Inflammatory macrophage treated with lipopolysaccharide for 4 hours (primary cell): Measurements from ENCODE around the gene LHFPL6.

ENCODE experiments used
- DNase-seq: peaks from one replicate; pipeline ENCODE4 v3.0.0-alpha.2; 2020

LHFPL6 gene

DNA sequence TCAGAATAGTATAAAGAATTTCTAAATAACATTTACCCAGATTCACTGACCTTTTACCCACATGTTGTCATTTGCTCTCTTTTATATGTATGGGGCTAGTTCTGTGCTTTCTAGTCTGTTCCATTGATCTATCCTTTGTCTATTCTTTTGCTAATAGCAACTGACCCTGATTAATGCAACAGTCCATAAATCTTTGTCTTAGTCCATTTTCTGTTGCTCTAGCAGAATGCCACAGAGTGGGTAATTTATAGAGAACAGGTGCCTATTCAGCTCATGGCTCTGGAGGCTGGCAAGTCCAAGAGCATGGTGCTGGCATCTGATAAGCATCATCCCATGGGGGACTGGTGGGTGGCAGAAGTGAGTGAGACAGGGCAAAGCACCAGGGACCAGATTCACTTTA is 52.1 kb downstream of the LHFPL6 start:
- no peak for DNase-seq

DNA sequence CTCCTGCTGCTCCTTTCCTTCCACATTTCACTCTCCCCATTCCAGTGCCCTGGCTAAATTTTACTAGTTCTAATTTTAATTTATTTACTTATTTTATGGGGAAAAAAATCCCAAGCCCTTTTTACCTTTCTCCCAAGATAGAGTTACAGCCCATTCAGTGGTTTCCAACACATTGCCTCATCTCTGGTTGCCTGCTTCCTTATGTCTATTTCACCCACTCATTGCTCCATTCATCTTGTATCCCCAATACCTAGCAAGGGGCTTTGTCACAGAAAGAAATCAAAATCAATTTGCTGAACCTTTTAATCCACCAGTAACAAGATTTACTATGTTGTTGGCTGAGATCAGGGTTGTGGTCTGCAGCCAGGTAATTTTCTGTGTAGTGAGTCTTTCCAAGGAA is 55.9 kb downstream of the LHFPL6 start:
- DNase-seq: no peak

DNA sequence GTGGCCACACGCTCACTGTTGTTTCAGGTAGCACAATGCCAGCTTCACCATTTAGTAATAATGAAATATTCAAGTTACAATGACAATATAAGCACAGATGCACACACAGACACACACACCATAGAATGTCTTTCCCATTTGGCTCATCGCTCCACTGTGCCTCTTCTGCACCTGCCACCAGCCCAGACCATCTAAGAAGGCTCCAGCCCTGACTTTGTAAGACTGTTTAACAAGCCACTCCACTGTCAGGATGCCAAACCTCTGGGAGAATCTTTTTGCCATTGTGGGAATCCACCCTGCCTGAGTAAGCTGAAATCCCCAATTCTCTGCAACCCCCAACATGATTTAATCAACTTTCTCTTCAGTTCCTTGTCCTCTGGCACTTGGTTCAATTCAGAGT is 60.6 kb downstream of the LHFPL6 start:
- DNase-seq: no peak

DNA sequence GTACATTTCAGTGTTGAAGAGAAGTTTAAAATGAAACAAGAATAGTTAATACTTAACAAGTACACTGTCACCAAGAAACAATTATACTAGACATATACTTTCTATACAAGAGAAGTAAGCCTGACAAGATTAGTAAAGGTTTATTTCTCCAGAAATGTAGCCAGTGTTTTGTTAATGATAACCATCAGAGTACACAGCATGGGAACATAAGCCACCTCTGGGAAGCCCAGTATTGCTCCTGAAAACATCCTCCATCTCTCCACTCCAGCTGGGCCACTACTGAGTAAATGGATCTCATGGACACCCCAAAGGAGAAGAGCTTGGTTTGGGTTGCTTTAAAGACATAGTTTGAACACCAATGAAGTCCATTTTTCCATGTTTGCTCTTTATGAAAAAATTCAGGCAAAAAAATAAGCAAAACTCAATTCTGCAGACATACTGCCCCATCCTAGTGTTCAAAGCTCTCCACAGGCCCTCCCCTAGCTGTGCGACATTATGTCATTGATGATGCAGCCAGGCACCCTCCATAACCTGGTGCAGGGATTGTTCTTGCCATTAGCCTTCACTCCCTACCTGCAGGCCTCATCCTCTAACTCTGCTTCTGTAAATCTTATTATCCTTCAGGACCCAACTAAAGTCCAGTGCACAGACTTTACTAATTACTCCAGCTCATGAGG is 61.9 kb downstream of the LHFPL6 start:
- DNase-seq: no peak

DNA sequence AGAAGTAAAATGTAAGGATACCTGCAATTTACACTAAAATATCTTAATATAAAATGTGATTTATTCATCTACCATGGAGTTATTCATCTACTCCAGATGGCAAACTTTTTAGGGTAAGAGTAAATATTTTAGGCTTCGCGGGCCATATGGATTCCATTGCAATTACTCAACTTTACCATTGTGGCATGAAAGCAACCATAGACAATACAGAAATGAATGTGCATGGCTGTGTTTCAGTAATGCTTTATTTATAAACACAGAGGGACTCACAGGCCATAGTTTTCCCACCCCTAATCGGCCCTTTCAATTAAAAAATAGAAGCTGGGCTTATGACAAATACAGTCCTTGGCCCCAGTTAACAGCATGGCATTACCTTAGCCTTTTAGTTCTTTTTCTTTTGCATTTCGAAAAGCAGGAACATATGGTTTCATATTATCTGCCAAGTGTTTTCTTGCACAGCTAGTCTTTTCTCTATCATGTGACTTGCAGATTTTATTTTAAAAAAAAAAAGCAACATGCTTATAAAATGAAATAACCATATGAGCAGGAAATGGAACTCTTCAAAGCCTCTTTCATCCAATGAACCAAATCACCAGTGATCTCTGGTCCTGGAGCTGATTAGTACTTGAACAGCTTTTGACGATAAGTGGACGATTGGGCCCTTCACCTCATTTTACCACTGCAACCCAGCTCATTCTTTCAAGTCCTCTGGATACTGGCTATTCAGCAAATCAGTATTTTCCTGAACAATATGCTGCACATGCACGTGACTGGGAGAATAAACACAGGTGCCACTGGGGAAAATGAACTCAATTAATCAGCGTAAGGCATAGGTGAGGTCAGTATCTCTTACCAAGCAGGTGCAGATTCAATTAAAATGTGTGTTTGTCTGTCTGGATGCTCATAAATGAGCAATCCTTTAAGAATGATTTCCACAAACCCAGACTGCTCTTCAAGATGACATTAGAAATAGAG is 63.9 kb downstream of the LHFPL6 start:
- DNase-seq: no peak

DNA sequence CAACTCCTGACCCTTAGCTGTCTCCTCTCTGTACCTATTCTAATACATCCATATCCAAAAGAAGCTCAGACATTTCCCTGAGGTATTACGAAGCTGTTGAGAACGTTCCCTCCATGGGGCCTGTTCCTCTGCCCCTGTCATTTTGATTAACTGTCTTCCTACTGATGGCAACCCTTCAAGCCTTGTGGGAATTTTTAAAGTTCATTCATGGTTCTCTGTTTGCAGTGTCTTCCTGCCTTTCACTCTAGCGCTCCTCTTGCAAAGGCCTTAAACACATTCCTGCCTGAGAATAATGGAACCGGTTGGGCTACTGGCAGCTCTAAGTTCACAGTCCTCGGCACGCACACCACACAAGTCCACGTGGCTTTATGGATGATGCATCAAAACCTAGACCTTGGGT is 66.1 kb downstream of the LHFPL6 start:
- no peak for DNase-seq

DNA sequence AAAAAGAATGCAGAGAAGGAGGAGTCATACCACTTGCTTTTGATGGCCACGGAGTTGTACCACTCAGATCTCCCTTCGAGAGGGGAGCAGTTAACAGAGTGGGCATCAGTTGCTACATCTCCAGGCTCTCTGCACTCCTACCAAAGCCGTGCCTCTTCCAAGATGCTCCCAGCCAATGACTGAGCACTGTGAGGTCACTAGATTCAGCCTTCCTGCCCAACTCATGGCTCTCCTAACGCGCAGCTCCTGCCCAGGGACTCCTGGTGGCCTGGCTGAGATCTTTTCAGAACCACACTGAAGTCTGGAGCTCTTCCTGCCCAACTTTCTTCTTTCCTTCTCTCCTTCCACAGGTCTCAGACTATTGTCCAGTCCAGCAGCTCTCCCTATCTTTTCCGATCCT is 66.7 kb downstream of the LHFPL6 start:
- DNase-seq: no peak

DNA sequence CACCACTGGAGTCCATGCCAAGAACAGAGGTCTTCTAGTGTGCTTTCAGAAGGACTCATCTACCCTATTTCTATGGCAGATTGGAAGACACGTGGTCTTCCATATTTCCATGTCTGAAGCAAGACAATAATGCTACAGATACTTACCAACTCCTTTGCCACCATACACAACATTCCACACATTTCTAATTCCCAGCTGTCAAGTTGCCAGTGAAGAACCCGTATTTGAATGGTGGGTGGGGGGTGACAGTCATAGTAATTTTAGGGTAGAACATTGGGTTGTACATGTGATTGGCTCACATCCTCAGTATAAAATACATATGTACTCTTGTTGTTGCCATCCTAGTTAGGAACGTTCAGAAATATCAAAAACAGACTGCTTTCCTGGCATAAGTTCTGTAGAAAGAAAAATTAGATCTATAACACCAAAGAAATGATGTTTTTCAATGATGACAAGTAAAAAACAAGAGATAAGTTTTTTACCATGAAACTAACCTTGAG is 69.3 kb downstream of the LHFPL6 start:
- no peak for DNase-seq

DNA sequence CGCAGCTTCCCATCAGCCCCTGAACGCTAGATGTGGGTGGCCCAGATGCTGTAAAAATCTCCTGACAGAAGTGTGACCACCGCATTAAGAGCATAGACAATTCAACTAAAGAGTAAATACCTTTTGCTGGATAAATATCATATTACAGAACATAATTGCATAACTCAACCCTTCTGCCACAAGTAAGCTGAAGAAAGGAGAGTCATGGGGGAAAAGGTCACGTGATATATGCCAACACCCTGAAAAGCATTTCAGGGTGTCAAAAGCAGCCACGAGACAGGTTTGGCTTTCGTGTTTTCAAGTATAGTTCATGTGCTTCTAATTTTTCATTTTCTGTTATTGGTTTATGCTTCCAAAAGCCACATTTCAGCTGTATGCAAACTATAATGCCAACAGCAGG is 71.3 kb downstream of the LHFPL6 start:
- no peak for DNase-seq

DNA sequence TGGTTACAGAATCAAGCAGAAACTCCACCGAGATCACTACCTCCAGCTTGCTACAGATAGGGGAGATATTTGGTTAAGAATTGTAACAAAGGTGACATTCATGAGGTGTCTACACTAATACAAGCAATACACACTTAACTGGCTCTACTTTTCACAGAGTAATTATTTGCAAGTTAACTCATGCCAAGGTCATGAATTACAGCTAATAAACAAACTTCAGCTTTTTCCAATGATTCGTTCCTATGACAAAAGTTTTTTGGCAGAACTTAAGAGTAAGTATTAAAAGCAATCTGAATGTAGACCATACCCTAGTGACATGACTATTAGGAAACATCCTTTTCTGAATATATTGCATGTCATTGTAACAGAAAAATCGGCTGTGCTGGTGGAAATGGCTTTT is 72.1 kb downstream of the LHFPL6 start:
- DNase-seq: no peak

DNA sequence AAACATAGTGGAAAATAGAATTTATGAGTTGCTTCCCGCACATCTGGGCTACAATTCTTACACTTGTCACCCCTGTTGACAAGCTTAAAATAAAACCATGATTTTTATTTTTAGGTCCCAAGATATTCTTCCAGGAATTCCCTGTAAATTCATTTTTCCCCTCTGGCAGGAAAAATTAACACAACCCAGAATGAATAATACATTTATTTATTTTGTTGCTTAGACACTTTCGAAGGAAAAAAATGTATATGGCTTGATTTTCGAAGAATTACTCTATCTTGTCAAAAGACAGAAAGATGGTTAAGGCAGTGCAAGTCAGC is 74.4 kb downstream of the LHFPL6 start:
- DNase-seq: no peak

DNA sequence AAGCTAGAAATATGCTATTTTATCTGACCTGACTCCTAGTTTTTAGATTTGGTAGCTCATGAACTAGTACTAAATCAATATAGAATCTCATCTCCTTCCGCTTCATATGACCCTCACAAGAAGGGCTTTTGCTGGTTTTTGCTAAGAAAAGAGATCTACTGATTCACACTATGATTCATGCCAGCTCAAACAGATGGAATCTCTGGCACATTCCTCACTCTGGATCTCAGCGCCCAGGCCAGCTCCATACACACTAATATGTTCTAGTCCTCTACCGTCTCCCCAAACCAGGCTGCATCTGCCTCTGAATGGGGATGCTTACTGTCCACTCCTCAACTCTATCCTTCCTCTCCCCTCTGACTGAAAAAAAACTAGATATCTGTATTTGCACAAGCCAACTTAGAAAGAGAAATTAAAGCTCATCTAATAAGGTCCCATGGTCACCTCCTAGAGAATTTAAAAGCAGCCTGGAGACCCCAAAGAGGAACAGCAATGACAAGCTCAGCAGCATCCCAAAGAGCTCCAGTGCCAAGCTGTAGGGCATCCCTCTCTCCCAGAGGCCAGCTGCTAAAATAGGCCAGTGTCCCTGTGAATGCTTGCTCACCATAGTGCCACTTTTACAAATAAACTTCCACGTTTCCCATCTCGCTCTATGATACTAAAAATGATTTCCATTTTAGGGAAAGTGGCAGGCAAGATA is 74.9 kb downstream of the LHFPL6 start:
- no peak for DNase-seq

DNA sequence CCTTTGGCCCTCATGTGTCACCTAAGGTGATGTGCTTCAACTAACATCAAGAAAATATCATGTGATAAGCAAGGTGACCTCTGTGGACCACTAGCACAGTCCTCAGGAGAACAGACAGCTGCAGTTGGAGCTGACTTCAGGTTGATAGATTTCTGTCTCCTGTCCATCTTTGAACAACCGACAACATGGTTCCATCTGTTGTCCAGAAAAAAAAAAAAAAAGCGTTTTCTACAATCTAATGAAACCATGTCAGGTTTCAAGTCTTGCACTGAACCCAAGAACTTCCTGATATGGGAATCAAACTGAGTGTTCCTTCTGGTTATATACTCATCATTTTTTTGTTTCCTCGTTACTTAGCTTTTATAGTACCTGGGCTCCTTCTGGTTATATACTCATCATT is 75.7 kb downstream of the LHFPL6 start:
- no peak for DNase-seq

DNA sequence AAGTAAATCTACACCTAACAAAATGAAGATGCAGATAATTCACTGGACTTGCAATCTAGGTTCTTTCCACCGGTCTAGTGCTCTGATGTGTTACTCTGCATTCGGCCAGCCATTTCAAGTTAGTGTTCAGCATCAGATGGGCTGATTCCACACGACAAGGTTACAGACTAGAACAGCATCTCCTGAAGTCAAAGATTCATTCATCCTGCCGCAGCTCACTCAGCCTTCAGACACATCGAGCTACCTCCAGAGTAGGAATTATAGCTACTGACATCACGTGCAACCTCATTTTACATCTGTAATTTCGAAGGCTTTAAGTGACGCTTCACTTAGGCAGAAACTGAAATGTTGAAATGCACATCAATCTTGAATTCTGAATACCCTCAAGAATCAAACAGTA is 76.5 kb downstream of the LHFPL6 start:
- DNase-seq: no peak

DNA sequence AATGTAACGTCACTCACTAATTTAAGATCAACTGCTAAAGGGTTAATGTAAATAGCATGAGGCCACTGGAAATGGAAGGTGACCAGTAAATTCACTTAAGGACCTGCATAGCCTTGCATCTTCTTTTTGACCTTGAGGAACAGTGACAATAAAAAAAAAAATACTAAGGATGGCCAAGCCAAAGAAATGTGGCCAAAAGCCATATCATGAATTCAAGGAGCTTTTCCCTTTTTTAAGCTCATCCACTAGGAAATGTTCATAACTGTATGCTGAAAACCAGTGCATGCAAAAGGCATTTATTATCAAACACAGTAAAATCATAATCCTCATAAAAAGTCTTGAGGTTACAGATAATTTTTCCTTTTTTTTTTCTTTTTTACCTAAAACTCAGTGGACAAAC is 77.5 kb downstream of the LHFPL6 start:
- no peak for DNase-seq

DNA sequence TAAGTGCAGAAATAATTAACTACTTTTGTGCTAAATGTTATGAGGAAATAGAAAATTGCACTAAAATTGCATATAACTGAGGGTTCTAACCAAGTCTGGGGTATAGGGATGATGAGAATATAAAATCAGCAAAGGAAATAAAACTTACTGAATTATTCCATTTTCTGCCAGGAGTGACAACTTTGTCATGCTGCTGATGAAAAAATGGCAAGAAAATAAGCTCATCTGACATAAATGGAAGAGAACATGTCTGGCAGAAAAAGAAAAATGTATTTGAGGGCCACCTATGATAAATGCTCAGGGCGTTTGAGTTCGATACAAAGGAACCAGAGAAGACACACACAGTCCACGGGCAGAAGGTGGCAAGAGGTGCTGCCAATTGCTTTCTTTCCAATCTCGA is 78.2 kb downstream of the LHFPL6 start:
- DNase-seq: no peak

DNA sequence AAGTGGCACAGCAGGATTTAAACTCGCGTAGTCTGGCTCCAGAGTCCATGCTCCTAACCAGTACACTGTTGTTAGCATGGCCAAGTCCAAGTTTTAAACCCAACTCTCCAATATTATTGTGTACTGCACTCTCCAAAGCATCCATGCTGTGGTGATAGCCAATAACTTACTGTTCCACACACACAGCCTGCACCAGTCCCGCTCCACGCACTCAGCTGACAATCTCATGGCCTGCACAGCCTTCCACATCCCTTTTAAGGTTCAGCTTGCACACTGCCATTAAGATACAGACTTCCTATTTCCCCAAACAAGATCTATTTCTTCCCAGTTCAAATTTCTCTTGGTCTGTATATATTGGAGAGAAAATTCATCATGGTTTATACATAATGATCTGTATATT is 80.7 kb downstream of the LHFPL6 start:
- no peak for DNase-seq

DNA sequence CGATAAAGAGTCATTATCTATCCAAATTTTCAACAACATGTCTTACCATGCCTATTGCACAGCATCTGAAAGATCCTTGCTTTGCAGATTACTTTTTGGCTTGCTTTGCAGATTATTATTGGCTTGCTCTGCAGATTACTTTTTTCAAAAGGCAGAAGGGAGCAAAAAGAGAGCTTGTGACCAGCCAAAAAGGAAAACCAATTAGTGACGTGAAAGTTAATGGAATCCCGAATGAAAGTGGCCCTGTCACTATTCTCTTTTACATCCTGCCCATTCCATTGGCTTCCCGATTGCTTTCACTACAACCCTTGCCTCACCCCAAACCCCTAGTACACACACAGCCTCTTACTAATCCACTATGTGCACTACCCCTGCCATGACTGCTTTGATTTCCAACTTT is 81.3 kb downstream of the LHFPL6 start:
- no peak for DNase-seq

DNA sequence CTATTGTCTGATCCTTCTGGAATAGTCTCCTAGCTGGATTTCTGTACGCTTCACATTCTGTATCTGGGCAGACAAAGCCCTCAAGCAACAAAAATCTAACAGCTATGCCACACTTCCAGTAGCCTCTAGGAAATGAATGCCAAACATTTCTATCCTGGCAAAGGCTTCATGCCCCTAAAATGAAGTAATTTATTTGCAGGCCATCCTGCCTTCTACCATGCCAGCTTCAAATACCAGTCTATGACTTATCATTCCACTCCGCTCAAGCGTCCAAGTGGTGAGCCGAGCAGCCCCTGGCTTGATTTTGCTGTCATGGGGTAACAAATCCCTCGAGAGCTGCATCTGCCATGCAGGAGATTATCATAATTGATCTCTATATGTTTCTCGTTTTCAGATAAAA is 86.9 kb downstream of the LHFPL6 start:
- no peak for DNase-seq

DNA sequence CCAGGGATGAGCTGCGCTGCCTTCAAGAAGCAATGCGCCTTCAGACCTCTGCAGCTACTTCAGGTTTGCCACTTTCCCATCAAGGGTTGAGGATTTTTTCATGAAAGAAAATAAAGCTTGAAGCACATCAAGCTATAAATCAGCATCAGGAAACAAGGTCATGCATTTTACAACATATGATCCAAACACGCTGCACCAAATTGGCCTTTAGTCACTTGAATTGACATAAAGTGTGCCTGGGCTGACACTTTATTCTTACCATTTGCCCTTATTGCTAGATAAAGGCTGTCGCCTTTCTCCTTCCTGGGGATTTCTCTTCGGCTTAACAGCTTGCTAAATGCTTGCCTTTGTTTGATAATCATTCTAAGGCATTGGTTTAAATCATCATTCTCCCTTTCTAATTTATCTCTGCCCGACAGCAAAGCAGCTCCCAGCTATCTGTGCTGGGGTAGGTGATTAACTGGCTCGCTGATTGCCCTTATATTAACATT is 87.7 kb downstream of the LHFPL6 start:
- DNase-seq: no peak

DNA sequence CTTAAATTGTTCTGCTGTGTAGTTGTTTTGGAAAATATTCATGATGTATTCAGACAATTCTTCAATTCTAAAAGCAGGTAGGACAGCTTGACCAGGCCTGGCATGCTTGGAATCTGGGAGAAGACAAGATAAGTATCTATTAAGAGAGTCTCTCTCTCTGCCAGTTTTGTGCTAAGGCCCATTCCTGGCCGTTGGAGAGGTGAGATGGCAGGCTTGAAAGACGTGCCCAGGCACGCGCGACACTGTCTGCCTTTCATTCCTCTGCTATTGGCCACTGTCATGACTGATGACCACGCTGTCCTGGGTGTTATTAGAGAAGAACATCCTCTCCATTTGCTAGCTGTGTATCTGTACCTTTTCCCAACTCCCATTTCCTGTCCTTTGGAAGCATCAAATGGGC is 90.3 kb downstream of the LHFPL6 start:
- DNase-seq: no peak

DNA sequence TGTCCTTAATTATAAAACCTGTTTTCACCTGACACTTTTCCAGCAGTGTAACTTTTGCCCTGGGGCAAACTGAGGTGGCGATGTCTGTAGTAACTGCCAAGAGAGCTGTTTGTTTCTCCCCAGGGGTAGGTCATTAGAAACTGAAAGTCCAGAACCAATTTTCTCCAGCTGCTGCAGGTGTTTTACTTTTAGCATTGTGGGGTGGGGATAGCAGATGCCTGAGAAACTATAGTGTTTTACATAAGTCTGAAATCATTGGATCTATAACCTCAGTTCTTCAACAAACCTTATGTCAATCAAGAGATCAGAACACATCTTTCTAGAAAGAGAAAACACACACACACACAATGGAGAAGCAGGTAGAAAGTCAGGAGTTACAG is 92.7 kb downstream of the LHFPL6 start:
- no peak for DNase-seq

DNA sequence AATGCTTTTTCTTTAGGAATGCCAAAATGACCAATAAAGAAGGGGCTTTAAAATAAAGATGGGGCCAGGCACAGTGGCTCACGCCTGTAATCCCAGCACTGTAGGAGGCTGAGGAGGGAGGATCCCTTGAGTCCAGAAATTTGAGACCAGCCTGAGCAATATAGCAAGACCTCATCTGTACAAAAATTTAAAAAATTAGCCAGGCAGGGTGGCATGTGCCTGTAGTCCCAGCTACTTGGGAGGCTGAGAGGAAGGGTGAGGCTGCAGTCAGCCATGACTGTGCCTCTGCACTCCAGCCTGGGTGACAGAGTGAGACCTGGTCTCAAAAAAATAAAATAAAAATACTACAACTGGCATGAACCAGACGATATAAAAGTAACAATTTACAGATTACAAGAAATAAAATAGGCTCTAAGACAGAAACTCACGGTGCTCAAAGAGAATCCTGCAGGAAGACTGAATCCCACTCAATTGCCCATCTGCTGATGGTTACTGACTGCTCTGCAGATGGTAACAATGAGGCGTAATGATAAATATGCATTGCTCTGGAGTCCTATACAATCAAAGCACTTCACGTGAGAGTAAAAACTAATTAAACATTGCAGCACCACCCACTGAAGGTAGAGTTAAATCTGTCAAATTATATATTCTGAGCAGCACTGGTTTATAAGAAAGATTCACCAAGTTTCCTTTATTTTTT is 93.2 kb downstream of the LHFPL6 start:
- DNase-seq: no peak
